Measurements from ENCODE around the gene TTLL9.
"Not testable (repeated sequence)": the region's sequence is repeated elsewhere in the genome, so short reads cannot be mapped to it uniquely, and the experiment has no call there.

Gene TTLL9

GRCh38 chr20:31921480-31921879, 51.0 kb downstream of the TTLL9 start:
- not testable (repeated sequence) for DNase-seq

DNA sequence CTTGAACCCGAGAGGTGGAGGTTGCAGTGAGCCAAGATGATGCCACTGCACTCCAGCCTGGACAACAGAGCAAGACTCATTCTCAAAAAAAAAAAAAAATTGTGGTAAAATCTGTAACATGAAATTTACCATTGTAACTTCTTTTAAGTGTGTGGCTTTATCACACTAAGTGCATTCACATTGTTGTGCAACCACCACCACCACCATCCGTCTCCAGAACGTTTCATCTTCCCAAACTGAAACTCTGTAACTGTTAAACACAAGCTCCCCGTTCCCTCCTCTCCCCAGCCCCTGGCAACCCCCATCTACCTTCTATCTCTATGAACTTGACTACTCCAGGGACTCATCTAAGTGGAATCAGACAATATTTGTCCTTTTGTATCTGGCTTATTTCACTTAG, 51.7 kb downstream of the TTLL9 start:
- no peak for DNase-seq

- no peak for DNase-seq
Observed at GRCh38 chr20:31922588-31922987, 52.2 kb downstream of the TTLL9 start.

DNA sequence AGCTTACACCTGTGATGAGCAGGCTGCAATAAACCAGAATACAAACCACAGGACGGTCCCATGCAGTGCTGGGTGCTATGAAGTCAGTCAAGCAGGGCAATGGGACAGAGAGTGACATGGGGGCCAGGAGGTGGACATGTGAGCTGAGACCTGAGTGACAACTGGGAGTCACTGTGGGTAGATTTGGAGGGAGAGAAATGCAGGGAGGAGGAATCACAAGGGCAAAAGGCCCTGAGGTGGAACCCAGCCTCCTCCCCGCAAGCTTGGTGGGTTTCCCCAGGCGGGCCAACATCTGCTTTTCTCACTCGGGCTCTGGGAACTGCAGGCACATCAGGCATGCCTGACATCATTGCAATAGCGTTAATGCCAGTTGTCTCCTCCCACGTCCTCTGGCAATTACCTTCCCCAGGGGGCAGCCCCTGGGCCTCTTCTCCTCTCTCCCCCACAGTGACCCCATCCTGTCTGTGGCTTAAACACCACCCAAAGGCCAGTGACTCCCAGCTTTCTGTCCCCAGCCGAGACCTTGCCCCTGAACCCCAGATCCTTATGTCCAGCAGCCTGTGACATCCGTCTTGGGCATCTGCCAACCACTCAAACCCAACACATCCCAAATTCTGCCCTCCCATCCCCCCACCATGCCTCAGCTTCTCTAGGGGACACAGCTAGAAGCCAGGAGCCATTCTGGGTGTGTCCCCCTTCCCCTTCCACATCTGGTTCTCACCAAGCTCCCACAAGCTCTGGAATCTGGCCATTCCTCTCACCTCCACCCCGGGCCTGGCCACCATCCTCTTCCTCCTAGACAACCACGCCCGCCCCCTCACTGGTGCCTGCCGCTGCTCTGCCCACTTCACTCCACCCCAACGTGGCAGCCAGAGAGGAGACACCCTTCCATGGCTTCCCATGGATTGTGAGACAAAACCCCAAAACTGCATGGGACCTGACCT, 53.2 kb downstream of the TTLL9 start:
- DNase-seq = no peak

- DNase-seq = no peak
Observed at GRCh38 chr20:31924561-31924960, 54.1 kb downstream of the TTLL9 start.

DNA sequence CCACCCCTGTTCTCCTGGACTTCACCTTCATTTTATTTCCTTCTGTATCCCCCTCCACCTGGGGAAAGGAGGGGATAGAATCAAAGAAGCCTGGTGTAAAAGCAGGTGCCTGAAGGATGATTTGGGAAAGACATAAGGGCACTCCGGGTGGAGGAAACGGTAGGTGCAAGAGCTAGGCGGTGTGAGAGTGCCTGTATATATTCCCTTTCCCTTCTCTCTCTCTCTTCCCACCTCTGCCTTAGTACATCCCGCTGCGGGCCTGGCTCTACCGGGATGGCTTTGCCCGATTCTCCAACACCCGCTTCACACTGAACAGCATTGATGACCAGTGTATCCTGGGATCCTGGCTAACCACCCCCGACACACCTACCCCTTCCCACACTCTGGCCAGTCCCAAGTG, 55.2 kb downstream of the TTLL9 start:
- DNase-seq = no peak

DNA sequence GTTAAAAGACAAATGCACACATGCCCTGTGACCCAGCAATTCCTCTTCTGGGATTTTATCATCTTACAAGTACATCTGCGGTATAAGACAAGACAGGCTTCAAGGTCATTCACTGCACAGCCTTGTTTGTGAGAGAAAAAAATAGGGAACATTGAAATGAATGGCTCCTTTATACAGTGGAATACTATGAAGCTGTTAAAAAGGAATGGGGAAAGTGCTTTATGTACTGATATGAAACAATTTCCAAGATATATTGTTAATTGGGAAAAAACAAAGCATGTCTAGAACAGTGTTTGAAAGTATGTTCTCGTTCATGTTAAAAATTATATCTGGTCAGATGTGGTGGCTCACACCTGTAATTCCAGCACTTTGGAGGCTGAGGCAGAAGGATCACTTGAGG, 56.1 kb downstream of the TTLL9 start:
- DNase-seq = no peak

DNA sequence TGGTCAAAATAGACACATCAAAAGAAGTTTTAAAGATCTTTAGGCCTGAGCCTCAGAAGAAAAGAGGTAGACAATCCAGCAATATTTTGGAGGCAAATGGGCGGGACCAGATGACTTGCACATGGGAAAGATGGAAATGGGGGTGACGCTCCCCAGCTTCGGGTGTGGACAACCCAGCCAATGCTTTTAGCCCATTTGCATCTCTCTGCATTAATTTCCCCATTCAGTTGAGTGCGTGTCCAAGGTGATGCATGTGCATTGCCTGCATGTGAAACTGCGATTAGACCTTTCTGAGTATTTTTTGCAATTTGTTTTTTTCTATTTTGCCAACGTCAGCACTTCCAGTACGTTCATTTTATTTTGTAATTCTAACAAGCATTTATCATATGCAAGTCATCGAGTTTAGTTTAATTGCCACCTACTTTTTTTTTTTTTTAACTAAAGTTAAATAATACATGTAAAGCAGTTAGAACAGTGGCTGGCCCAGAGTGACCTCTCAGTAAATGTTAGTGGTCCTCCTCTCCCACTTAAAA, 57.3 kb downstream of the TTLL9 start:
- no peak for DNase-seq

DNA sequence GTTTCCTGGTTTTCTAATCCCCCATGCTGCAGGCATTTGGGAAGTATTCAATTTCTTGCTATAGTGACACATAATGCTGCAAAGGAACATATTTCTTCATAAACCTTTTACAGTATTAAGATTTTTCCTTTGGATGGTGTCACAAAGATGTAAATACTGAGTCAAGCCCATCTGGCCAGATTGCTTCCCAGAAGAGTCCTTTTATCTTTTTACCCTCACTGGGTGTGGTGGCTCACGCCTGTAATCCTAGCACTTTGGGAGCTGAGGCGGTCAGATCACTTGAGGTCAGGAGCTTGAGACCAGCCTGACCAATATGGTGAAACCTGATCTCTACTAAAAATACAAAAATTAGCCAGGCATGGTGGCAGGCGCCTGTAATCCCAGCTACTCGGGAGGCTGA, 59.2 kb downstream of the TTLL9 start:
- not testable (repeated sequence) for DNase-seq

GRCh38 chr20:31930779-31931178, 60.3 kb downstream of the TTLL9 start:
- DNase-seq = no peak

DNA sequence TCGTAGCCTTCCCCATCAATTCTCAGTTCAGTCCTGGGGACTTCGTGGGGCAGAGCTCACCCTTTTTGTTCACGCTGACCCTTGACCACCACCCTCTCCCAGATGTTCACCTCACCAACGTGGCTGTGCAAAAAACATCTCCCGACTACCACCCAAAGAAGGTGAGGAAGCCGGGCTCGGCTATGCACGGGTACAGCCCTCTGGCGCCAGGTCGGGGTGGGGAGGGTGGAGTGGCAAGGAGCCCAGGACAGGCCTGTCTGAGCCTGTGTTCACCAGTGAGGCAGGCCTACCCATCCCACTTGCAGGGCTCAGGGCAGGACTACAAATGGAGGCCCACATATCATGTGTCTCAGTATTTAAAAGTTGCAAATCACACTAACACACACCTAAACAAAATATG, 63.3 kb downstream of the TTLL9 start:
- no peak for DNase-seq

- no peak for DNase-seq
Observed at GRCh38 chr20:31934491-31934890, 64.1 kb downstream of the TTLL9 start.

- no peak for DNase-seq
Observed at GRCh38 chr20:31934968-31935764, 64.7 kb downstream of the TTLL9 start.

- DNase-seq = no peak
Observed at GRCh38 chr20:31936420-31936819, 66.0 kb downstream of the TTLL9 start.

DNA sequence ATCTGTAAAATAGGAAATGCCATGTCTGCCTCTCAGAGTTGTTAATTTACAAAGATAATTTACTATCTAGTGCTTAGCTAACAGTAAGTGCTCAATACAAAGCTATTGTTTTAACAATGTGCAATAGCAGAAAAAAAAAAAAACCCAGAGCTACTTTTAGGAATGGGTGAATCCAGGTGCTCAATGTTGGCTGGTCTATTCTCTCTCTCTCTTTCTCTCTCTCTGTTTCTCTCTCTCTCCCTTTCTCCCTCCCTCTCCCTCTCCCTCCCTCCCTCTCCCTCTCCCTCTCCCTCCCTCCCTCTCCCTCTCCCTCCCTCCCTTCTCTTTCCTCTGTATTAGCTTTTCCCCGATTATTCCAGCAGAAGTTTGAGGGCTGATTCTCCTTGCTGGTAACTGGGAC, 67.4 kb downstream of the TTLL9 start:
- no peak for DNase-seq

- no peak for DNase-seq
Observed at GRCh38 chr20:31939661-31940060, 69.2 kb downstream of the TTLL9 start.

GRCh38 chr20:31943052-31943471, 72.6 kb downstream of the TTLL9 start:
- DNase-seq = peak; percentile 55

DNA sequence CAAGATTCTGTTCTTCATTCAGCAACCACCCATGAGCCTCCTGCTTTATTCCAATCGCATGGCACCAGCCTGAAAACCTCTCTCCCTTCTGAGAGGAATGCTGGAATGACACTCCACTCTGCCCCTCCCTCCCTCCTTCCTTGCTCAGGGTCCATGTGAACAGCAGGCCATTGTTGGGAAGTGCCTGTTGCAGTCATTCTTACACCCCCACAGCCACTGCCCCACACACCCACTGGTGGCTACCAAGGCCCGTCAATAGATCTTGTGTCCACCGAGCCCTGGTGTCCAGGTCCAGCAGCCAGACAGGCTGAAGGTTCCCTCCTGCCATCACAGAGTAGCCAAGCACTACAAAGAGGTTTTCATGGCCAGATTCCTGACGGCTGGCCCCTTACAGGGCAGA, 74.9 kb downstream of the TTLL9 start:
- DNase-seq = no peak

DNA sequence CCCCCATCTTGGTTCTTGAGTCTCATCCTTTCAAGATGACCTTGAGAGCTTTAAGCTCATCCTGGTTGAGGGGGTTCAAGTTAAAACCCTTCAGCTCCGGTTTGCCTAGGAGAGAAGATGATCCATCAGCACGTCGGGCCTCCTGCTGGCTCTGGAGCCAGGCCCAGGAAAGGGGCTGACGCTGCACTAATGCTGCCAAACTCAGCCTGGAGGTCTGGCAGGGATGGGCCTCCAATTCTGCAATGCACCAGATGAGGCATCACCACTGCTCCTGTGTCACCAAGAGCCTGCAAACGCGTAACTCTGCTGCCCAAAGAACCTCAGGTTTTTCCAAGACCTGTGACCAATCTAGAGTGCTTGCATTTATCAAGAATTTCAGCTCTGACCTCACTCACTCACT, 75.4 kb downstream of the TTLL9 start:
- DNase-seq = peak; percentile 3

DNA sequence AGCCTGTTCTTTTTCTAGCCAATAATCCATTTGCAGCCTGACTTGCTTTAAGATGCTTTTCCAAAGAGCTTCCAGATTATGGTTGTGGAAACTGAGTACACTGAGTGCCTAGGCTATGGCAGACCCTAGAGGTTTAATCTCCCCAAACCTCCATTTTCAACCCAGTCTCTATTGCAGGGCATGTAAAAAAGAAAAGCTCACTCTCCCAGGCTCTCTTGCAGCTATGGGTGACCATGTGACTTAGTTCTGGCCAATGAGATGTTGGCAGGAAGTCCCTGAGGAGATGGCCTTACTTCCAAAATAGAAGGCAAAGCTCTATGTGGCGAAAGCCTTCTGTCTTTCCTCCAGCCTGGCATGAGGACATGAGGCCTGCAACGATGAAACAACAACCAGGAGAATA, 77.6 kb downstream of the TTLL9 start:
- no peak for DNase-seq

DNA sequence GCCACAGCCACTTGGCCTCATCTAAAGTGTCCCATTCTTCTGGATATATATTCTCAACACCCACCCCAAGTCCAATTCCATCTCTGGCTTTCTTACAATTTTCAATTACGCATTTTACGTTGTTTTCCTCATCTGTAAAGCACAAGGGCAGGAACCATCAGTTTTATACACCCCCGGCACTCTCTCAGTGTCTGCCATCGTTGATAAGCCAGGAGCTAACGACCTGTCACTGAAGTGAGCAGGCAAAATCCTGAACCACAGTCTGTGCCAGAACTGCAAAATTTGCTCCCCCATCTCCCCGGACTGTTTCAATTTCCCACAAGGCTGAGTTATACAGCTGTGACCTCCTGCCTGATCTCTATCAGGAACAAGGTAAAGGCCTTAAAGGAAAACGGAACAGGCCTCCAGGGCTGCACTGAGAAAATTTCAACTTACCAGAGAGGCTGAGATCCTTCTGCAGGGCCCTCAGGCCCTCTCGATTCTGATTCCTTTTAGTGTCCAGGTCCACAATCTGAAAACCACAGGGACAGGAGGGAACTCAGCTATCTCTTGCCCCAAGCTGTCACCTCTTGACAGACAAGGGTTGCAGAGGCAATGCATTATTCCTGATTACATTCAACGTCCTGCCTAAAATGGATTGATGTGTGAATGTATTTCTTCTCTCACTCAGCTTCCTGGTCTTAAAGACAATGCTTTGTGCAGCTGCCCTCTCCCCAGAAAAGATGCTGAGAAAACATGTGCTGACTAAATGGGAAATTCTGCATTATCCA, 79.6 kb downstream of the TTLL9 start:
- no peak for DNase-seq

DNA sequence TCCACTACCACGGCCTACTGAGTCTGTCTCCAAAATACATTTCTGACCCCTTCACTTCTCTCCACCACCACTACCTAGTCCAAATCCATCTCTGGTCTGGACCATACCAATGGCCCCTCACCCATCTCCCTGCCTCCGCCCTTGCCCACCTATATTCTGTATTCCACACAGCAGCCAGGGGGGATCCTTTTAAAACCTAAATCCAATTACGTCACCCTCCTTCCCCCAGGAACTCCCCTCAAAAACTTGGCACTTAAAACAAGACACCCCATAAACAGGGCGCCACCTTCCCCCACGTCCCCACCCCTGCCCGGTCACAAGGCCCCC, 80.7 kb downstream of the TTLL9 start:
- DNase-seq = no peak

All from midbrain (tissue), 1 donor.